Neural progenitor cell (in vitro differentiated cells): ENCODE measurements around the gene CORO7. TPM values are rescaled to one million over a fixed set of nuclear protein-coding genes. Genes with fewer than 3 reads are reported as not detected.

Source experiments
- DNase-seq: peaks from one replicate; pipeline ENCODE4 v3.0.0-alpha.2; 2016; ENCODE audit warnings: low spot score
- H2AFZ ChIP-seq: fragments of 200-600 bp; sonication (generic); replicated peaks from 2 replicates; pipeline ENCODE4 v1.6.1; 2016; ENCODE audit warnings: antibody characterized with exemption
- H3F3A ChIP-seq: fragments of 200-600 bp; sonication (generic); 2 replicates; pipeline ENCODE4 v1.6.1; 2016; ENCODE audit warnings: antibody characterized with exemption, low read depth
- H3K27ac ChIP-seq: fragments of 200-600 bp; sonication (generic); 2 replicates; pipeline ENCODE4 v1.5.1; 2016; ENCODE audit warnings: mild to moderate bottlenecking
- H3K27me3 ChIP-seq: fragments of 200-600 bp; sonication (generic); 2 replicates; pipeline ENCODE4 v1.6.1; 2016; ENCODE audit warnings: mild to moderate bottlenecking, moderate library complexity
- H3K36me3 ChIP-seq: fragments of 200-600 bp; sonication (generic); 2 replicates; pipeline ENCODE4 v1.5.1; 2016
- H3K4me1 ChIP-seq: fragments of 200-600 bp; sonication (generic); 2 replicates; pipeline ENCODE4 v1.6.1; 2016; ENCODE audit warnings: mixed run types
- H3K4me2 ChIP-seq: fragments of 200-600 bp; sonication (generic); 2 replicates; pipeline ENCODE4 v1.6.1; 2016
- H3K4me3 ChIP-seq: fragments of 200-600 bp; sonication (generic); 2 replicates; pipeline ENCODE4 v1.5.1; 2016
- H3K79me2 ChIP-seq: fragments of 200-600 bp; sonication (generic); 2 replicates; pipeline ENCODE4 v1.6.1; 2016; ENCODE audit warnings: low read depth
- H3K9ac ChIP-seq: fragments of 200-600 bp; sonication (generic); 2 replicates; pipeline ENCODE4 v1.6.1; 2016
- H3K9me3 ChIP-seq: fragments of 200-600 bp; sonication (generic); 2 replicates; pipeline ENCODE4 v1.5.1; 2016; ENCODE audit warnings: low read depth
- H4K20me1 ChIP-seq: fragments of 200-600 bp; sonication (generic); 2 replicates; pipeline ENCODE4 v1.6.1; 2016; ENCODE audit warnings: low read depth
- H3K27ac Mint-ChIP-seq: 3 replicates; pipeline ENCODE4 v1.8.0; 2021; ENCODE audit warnings: mixed read lengths
- H3K27me3 Mint-ChIP-seq: 2 replicates; pipeline ENCODE4 v1.8.0; 2022; ENCODE audit warnings: low read depth, mild to moderate bottlenecking, inconsistent platforms, moderate library complexity, mixed read lengths; ENCODE audit not compliant: insufficient read depth
- H3K36me3 Mint-ChIP-seq: 3 replicates; pipeline ENCODE4 v1.8.0; 2021; ENCODE audit warnings: mixed read lengths
- H3K4me1 Mint-ChIP-seq: 3 replicates; pipeline ENCODE4 v1.8.0; 2021; ENCODE audit warnings: mixed read lengths
- H3K4me3 Mint-ChIP-seq: 3 replicates; pipeline ENCODE4 v1.8.0; 2021; ENCODE audit warnings: mild to moderate bottlenecking, moderate library complexity, mixed read lengths
- H3K9me3 Mint-ChIP-seq: 3 replicates; pipeline ENCODE4 v1.8.0; 2020; ENCODE audit warnings: mixed read lengths
- CTCF ChIP-seq: fragments of 200-600 bp; sonication (generic); IDR thresholded peaks from 2 replicates; pipeline ENCODE4 v1.5.1; 2017; ENCODE audit warnings: antibody characterized with exemption, mild to moderate bottlenecking
- EZH2 ChIP-seq: fragments of 200-600 bp; sonication (generic); IDR thresholded peaks from 2 replicates; pipeline ENCODE4 v1.6.1; 2017; ENCODE audit warnings: antibody characterized with exemption, mild to moderate bottlenecking, moderate library complexity
- EZH2phosphoT487 ChIP-seq: fragments of 200-600 bp; sonication (generic); IDR thresholded peaks from 2 replicates; pipeline ENCODE4 v1.6.1; 2017; ENCODE audit warnings: antibody characterized with exemption
- total RNA-seq: library from RNA; depleted of rRNA; stranded (reverse); fragments of >200 nt; gene quantifications from 2 replicates; pipeline ENCODE4 v1.2.3, GENCODE V29; 2015; ENCODE audit warnings: low replicate concordance

The CORO7 gene
- total RNA-seq, 1 donor from 2014 or later, result 6.8 TPM

- Mint-ChIP-seq H3K27me3 (peaks cover 2% of the 10 kb centered on the region), H3K4me3 (peak overlapping the region; percentile 65), H3K27ac (no peak overlapping the region), H3K4me1 (peaks cover 26% of the 10 kb centered on the region), H3K36me3 (no peaks in the 10 kb centered on the region), H3K9me3 (no peaks in the 10 kb centered on the region)
- H2AFZ ChIP-seq, result no peak overlapping the region
- no peaks in the 10 kb centered on the region for H3K9me3 ChIP-seq
- peaks cover 6% of the 10 kb centered on the region for H3K4me1 ChIP-seq
- H3K79me2 ChIP-seq, result peaks cover 22% of the 10 kb centered on the region
- H4K20me1 ChIP-seq, result peaks cover 61% of the 10 kb centered on the region
- H3K4me2 ChIP-seq, result peak overlapping the region; percentile 88
- no peak overlapping the region for H3K4me3 ChIP-seq
- no peak overlapping the region for H3K9ac ChIP-seq
- no peak for DNase-seq
- peaks cover 31% of the 10 kb centered on the region for H3F3A ChIP-seq
- H3K27me3 ChIP-seq, result no peaks in the 10 kb centered on the region
- no peaks in the 10 kb centered on the region for H3K36me3 ChIP-seq
- no peak overlapping the region for H3K27ac ChIP-seq
- no peak for TF ChIP-seq EZH2phosphoT487
- no peak for TF ChIP-seq EZH2
- no peak for TF ChIP-seq CTCF
These were observed 87.3 kb downstream of the CORO7 start for GRCh38 chr16:4328782-4329775.

- peak overlapping the region; percentile 88 for H3K4me2 ChIP-seq
- TF ChIP-seq CTCF (peak; percentile 60), EZH2phosphoT487 (no peak)
- peaks cover 64% of the 10 kb centered on the region for H4K20me1 ChIP-seq
- Mint-ChIP-seq H3K27ac (peak overlapping the region; percentile 21), H3K4me1 (peaks cover 27% of the 10 kb centered on the region), H3K27me3 (no peaks in the 10 kb centered on the region), H3K9me3 (no peaks in the 10 kb centered on the region), H3K36me3 (no peaks in the 10 kb centered on the region), H3K4me3 (peak overlapping the region; percentile 65)
- peaks cover 31% of the 10 kb centered on the region for H3F3A ChIP-seq
- no peak overlapping the region for H2AFZ ChIP-seq
- H3K4me3 ChIP-seq, result peak overlapping the region; percentile 54
- H3K9ac ChIP-seq, result no peak overlapping the region
- no peaks in the 10 kb centered on the region for H3K36me3 ChIP-seq
- no peaks in the 10 kb centered on the region for H3K9me3 ChIP-seq
- peaks cover 12% of the 10 kb centered on the region for H3K4me1 ChIP-seq
- H3K27ac ChIP-seq, result no peak overlapping the region
- DNase-seq, result peak; percentile 94
- peaks cover 22% of the 10 kb centered on the region for H3K79me2 ChIP-seq
- H3K27me3 ChIP-seq, result no peaks in the 10 kb centered on the region
These were observed 88.2 kb downstream of the CORO7 start for GRCh38 chr16:4328046-4328781.

- Histone ChIP-seq H4K20me1 (peaks cover 68% of the 10 kb centered on the region), H3K4me1 (peaks cover 12% of the 10 kb centered on the region), H3K9ac (no peak overlapping the region), H3K4me2 (peak overlapping the region; percentile 88), H3K4me3 (peak overlapping the region; percentile 54), H3K27ac (no peak overlapping the region), H3K36me3 (no peaks in the 10 kb centered on the region), H2AFZ (no peak overlapping the region), H3K27me3 (no peaks in the 10 kb centered on the region), H3K79me2 (peaks cover 22% of the 10 kb centered on the region), H3K9me3 (no peaks in the 10 kb centered on the region), H3F3A (peaks cover 31% of the 10 kb centered on the region)
- H3K36me3 Mint-ChIP-seq, result no peaks in the 10 kb centered on the region
- H3K27me3 Mint-ChIP-seq, result no peaks in the 10 kb centered on the region
- TF ChIP-seq EZH2phosphoT487 (no peak), EZH2 (no peak), CTCF (no peak)
- DNase-seq, result peak; percentile 49
- no peak overlapping the region for H3K27ac Mint-ChIP-seq
- no peak overlapping the region for H3K4me3 Mint-ChIP-seq
- H3K4me1 Mint-ChIP-seq, result peaks cover 27% of the 10 kb centered on the region
- H3K9me3 Mint-ChIP-seq, result no peaks in the 10 kb centered on the region
These were observed 88.9 kb downstream of the CORO7 start for GRCh38 chr16:4327386-4328045.
